ENCODE results near the gene ZNF24.

DNA sequence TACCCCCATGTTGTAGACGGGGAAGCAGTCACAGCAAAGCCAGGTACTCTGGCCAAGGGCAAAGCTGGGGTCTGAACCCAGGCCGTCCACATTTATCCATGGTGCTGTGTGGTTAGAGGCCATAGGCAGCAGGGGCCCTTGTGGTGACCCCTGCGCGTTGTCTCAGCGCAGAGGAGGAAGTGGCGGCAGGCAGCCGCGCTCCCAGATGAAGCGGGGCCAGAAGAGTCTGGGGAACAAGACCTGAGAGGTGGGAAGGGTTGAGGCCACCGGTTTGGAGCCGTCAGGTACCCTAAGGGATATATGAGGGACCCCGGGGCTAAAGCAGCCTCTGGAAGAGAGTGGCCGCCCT, 32.1 kb upstream of the ZNF24 start:
- TF ChIP-seq, protein P1, sequence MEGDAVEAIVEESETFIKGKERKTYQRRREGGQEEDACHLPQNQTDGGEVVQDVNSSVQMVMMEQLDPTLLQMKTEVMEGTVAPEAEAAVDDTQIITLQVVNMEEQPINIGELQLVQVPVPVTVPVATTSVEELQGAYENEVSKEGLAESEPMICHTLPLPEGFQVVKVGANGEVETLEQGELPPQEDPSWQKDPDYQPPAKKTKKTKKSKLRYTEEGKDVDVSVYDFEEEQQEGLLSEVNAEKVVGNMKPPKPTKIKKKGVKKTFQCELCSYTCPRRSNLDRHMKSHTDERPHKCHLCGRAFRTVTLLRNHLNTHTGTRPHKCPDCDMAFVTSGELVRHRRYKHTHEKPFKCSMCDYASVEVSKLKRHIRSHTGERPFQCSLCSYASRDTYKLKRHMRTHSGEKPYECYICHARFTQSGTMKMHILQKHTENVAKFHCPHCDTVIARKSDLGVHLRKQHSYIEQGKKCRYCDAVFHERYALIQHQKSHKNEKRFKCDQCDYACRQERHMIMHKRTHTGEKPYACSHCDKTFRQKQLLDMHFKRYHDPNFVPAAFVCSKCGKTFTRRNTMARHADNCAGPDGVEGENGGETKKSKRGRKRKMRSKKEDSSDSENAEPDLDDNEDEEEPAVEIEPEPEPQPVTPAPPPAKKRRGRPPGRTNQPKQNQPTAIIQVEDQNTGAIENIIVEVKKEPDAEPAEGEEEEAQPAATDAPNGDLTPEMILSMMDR (IDR thresholded peaks at IDR 0.05), result no peak
- TF ChIP-seq POLR2AphosphoS5 (IDR thresholded peaks at IDR 0.05; ENCODE audit: low read depth, low read length) (no peak), TCF7L2 (IDR thresholded peaks at IDR 0.05; ENCODE audit: low read depth, low read length) (no peak), SIN3A (IDR thresholded peaks at IDR 0.05; ENCODE audit: borderline replicate concordance, insufficient read depth, low read depth, low read length) (no peak)

Measured in Panc1 (cell line).